Epidermal melanocyte (primary cell): ENCODE results near the gene PTPN6.

Experiments
- DNase-seq: peaks from one replicate; pipeline ENCODE4 v3.0.0; 2011; ENCODE audit warnings: low spot score; ENCODE audit not compliant: insufficient read length

PTPN6 gene

DNA sequence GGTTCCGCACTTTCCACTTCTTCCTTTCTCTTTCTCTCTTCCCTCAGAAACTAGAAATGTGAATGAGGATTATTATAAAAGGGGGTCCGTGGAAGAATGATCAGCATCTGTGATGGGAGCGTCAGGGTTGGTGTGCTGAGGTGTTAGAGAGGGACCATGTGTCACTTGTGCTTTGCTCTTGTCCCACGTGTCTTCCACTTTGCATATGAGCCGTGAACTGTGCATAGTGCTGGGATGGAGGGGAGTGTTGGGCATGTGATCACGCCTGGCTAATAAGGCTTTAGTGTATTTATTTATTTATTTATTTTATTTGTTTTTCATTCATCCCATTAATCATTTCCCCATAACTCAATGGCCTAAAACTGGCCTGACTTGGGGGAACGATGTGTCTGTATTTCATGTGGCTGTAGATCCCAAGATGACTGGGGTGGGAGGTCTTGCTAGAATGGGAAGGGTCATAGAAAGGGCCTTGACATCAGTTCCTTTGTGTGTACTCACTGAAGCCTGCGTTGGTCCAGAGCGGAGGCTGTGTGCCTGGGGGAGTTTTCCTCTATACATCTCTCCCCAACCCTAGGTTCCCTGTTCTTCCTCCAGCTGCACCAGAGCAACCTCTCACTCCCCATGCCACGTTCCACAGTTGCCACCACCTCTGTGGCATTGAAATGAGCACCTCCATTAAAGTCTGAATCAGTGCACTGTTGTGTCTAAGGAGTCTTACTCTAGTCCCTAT, 28.0 kb upstream of the PTPN6 start:
- DNase-seq = no peak

DNA sequence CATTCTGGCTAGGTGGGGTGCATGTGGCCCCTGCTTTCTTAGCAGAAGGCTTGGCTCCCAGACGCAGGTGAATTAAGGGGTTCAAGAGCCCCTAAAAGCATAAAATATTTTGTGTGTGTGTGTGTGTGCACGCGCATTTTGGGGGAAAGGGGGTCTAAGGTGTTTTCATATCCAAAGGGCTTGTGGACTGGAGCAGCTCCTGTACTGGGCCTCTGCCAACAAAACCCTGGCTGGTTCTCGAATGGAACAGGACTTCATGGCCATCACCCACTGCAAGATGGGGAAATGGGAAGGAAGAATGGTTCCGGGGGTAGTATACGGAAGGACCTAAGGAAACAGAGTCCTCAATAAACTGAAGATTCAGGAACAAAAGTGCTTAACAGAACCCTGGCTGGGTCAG, 27.3 kb upstream of the PTPN6 start:
- no peak for DNase-seq

DNA sequence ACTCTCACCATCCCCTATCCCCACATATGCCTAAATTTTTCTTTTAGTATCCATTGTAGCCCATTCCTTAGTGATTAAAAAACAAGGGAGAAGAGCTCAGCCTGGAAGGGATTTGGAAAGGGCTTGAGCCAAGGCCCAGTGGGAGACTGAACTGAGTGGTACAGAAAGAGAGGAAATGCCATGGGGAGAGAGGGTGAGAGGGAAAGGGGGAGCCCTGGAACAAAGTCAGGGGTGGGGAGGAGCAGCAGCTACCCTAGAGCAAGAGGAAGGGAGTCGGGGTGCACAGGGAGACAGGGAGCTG, 26.0 kb upstream of the PTPN6 start:
- no peak for DNase-seq

DNA sequence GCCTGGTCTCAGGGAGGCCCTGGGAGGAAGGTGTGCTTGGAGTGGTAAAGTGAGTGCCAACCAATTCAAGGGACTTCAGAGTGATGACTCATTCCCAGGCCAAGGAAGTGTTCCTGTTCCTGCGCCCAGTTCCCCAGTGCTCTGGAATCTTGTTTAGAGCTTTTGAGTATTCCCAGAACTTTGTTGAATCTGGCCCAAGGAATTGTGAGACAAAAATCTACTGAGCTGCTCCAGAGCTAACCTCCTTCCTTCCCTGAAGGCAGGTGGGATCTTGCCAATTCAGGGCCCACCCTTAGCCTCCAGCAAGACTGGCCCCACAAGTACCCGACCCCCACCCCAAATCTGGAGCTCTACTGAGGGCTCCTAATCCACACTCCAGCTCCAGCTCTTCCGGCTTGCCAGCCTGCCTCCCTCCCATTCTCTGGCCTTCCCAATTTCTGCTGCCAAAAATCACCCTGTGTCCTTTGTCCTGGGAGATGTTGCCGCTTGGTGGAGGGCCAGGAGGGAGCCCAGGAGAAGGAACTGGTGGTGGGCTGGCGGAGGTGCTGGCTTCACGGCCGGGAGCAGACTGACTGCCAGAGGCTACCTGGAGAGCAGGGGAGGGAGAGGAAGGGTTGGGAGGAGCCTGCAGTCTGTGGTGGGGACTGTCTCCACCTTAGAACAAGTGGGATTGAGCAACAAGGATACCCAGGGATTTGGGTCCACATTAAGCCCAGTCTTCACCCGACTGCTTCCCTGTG, 25.4 kb upstream of the PTPN6 start:
- DNase-seq = peak; percentile 61

DNA sequence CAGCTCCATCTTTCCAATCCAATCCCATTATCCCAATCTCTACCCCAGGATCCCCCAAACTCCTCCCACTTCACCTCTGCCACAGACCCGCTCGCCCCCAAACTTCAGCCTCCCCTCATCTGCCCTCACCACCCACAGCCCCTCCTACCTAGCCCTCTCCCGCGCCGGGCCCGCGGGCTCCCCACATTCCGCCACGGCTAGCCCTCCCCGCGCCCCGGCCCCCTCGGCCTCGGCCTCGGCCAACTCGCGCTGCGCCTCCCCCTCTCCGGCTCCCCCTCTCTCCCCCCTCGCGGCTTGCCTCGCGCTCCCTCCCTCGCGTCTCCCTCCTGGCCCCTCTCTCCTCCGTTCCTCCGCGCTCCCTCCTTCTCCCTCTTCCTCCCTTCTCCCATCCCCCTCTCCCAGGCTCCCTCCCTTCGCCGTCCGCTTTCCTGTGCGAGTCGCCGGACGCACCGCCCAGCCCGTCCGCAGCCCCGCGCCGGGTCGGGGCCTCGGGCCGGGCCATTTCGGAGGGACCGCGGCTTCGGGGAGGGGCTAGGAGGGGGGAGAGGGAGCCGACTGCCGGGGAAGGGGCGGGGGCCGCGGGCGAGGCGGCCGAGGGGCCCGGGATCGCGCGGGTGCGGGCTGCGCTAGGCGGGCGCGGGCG, 23.7 kb upstream of the PTPN6 start, which contains the start of gene ATN1:
Gene ATN1, plus strand, starts transcription at position 581 of the 643 bp plus-strand sequence. CDS start 6,043 bp downstream, outside the sequence.
- peak; percentile 82 for DNase-seq

DNA sequence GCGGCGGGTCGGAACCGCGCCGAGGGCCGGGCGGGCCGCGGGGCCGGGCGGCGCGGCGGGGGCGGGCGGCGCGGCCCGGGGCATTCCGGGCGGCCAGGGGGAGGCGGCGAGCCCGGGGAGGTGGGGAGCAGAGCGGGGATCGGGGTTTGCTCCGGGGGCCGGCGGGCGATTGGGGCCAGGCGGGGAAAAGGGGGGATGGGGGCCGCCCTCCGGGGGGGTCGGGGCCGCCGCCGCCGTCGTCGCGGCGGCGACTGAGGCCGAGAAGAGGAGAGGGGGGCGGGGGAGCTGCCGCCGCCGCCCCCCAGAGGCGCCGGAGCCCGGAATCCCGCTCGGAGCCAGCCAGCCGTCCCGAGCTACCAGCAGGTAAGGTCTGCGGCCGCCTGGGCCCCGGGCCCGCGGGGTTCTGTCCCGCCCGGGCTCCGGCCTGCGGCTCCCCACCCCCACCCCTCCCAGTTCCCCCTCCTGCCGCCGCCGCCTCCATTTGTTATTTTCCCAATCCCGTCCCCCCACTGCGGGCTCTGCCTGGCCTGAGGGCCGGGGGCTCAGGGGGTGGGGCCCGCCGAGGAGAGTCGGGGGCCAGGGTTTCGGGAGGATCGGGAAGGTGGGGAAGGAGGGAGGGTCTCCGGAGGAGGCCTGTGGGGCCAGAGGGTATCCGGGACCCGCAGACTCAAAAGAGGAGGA, 23.0 kb upstream of the PTPN6 start:
- DNase-seq = no peak

DNA sequence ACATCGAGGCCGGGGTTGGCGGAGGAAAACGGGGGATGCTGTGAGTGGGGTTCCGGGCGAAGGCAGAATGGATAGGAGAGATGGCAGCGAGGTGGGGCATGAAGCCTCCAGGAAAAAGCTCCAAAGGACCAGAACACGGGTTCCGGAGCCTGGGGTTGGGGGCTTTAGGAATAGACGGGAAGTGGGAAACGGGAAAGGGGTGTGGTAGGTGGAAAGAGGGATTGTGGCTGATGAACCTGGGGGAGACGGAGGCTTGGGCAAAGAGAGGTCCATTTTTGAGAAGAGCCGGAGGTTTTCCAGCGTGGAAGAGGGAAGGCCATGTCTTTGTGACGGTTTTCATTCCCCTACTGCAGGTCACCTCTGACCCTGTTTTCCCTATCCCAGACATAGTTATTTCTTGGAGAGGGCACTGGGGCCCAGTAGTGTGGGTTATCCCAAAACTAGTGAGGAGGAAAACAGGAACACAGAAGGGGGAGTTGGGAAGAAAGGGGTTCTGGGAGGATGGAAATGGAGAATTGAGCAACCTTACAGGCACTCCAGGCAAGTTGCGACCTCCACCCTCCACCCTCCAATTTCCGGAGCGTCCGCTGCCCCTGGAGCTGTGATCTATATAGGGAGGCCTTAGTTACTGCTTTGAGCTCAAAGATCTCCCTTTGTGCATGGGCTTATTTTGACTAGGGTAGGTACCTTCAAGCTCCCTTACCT, 22.3 kb upstream of the PTPN6 start:
- no peak for DNase-seq

DNA sequence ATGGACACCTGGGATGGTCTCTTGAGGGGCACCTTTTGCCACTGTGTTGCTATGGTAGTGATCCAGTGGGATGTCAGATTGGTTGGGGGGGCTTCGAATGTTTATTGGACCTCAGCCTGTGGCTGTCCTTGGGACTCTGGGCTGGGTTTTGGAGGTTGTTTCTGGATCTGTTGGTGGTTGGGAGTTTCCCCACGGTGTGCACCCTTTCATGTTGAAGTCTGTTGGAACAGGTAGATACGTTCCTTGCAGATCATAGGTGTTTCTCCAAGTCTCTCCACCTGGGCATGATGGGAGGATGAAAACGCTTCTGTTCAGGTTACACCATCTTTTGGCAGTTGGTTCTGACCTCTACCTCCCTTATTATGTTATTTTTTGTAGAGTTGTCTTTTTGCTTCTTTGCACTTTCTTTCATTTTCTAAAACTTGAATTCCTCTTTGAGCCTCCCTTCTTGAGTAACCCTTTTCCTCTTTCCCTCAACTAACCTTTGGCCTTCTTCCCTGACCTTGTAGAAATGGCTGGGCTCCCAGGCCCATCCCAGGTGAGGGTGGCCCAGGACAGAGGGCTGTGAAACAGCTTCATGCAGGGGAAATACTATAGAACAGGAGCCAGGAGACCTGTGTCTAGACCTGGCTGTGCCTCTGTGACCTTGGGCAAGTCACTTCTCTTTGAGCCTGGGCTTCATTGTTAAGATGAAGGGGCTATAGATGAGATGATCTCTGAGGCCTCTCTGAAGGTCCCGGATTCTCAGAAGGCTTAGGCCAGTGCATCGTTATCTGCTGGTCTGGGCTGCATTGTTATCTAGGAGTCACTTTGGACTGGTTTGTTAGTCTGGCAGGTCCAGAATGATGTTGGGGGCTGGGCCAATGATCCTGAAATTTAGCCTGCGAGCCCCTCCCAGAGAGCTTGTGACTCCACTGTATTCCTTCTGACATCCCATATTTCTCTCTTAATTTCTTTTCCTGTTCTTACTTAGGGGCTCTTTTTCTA, 21.4 kb upstream of the PTPN6 start:
- DNase-seq = no peak

DNA sequence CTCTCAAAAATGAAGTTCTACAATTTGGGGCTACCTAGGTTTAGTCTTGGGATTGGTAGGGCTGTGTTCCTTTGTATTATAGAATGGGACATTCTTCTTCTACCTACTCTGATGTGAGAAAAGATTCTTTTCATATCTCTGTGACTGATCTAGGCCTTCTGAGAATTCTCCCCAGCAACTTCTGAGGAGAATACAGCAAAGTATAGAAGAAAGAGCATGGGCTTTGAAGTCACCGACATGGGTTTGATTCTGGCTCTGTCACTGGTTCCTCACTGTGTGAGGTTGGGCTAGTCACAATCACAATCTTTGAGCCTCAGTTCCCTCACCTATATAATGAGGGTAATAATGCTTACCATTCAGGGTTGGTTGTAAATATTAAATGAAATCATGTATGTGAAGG, 18.4 kb upstream of the PTPN6 start:
- DNase-seq = no peak

DNA sequence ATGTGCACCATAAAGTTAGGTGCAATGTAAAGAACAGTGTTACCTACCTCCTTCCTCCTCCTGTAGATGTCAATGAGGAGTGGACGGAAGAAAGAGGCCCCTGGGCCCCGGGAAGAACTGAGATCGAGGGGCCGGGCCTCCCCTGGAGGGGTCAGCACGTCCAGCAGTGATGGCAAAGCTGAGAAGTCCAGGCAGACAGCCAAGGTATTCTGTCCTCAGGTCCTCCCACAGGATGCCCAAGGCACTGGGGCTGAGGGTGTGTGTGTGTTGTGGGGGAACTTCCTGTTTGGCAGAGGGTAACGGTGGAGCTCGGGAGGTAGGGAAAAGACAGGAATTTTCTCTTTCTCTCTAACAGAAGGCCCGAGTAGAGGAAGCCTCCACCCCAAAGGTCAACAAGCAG, 17.0 kb upstream of the PTPN6 start:
- DNase-seq = no peak

DNA sequence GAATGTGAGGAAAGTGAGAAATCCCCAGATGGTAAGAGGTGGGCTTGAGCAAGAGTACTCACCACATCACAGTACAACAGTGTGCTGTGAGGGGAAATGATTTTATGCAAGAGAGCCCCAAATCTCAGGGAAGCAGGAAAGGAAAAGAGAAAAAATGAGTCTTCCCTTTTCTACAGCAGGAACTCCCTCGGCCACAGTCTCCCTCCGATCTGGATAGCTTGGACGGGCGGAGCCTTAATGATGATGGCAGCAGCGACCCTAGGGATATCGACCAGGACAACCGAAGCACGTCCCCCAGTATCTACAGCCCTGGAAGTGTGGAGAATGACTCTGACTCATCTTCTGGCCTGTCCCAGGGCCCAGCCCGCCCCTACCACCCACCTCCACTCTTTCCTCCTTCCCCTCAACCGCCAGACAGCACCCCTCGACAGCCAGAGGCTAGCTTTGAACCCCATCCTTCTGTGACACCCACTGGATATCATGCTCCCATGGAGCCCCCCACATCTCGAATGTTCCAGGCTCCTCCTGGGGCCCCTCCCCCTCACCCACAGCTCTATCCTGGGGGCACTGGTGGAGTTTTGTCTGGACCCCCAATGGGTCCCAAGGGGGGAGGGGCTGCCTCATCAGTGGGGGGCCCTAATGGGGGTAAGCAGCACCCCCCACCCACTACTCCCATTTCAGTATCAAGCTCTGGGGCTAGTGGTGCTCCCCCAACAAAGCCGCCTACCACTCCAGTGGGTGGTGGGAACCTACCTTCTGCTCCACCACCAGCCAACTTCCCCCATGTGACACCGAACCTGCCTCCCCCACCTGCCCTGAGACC, 15.6 kb upstream of the PTPN6 start:
- DNase-seq = no peak

DNA sequence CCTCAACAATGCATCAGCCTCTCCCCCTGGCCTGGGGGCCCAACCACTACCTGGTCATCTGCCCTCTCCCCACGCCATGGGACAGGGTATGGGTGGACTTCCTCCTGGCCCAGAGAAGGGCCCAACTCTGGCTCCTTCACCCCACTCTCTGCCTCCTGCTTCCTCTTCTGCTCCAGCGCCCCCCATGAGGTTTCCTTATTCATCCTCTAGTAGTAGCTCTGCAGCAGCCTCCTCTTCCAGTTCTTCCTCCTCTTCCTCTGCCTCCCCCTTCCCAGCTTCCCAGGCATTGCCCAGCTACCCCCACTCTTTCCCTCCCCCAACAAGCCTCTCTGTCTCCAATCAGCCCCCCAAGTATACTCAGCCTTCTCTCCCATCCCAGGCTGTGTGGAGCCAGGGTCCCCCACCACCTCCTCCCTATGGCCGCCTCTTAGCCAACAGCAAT, 14.9 kb upstream of the PTPN6 start:
- no peak for DNase-seq

DNA sequence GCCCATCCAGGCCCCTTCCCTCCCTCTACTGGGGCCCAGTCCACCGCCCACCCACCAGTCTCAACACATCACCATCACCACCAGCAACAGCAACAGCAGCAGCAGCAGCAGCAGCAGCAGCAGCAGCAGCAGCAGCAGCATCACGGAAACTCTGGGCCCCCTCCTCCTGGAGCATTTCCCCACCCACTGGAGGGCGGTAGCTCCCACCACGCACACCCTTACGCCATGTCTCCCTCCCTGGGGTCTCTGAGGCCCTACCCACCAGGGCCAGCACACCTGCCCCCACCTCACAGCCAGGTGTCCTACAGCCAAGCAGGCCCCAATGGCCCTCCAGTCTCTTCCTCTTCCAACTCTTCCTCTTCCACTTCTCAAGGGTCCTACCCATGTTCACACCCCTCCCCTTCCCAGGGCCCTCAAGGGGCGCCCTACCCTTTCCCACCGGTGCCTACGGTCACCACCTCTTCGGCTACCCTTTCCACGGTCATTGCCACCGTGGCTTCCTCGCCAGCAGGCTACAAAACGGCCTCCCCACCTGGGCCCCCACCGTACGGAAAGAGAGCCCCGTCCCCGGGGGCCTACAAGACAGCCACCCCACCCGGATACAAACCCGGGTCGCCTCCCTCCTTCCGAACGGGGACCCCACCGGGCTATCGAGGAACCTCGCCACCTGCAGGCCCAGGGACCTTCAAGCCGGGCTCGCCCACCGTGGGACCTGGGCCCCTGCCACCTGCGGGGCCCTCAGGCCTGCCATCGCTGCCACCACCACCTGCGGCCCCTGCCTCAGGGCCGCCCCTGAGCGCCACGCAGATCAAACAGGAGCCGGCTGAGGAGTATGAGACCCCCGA, 14.3 kb upstream of the PTPN6 start:
- no peak for DNase-seq

DNA sequence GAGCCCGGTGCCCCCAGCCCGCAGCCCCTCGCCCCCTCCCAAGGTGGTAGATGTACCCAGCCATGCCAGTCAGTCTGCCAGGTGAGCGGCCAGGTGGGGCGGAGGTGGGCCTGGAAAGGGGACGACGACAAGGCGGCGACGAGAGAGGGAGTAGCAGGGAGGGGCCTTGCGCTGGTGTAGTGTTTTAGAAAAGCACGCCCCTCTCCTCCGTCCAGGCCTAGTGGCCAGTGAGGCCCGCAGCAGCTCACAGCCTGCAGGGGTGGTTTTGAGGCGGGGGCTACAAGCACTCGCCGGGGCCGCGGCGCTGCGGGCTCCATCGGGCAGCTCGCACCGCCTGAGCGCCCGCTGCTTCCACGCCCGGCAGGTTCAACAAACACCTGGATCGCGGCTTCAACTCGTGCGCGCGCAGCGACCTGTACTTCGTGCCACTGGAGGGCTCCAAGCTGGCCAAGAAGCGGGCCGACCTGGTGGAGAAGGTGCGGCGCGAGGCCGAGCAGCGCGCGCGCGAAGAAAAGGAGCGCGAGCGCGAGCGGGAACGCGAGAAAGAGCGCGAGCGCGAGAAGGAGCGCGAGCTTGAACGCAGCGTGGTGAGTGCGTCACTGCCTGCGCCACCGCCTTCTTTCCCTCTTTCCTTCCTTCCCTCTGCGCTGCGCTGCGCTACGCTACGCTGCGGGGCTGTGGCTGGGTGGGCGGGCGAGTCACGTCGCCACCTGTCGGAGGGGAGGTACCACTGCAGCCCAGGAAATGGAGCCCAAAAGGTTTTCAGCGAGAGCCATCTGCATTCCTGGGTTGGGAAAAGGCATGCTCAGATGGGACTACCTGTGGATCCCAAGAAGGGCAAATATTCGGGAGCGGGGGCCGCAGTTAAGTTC, 13.4 kb upstream of the PTPN6 start:
- DNase-seq = peak; percentile 82

DNA sequence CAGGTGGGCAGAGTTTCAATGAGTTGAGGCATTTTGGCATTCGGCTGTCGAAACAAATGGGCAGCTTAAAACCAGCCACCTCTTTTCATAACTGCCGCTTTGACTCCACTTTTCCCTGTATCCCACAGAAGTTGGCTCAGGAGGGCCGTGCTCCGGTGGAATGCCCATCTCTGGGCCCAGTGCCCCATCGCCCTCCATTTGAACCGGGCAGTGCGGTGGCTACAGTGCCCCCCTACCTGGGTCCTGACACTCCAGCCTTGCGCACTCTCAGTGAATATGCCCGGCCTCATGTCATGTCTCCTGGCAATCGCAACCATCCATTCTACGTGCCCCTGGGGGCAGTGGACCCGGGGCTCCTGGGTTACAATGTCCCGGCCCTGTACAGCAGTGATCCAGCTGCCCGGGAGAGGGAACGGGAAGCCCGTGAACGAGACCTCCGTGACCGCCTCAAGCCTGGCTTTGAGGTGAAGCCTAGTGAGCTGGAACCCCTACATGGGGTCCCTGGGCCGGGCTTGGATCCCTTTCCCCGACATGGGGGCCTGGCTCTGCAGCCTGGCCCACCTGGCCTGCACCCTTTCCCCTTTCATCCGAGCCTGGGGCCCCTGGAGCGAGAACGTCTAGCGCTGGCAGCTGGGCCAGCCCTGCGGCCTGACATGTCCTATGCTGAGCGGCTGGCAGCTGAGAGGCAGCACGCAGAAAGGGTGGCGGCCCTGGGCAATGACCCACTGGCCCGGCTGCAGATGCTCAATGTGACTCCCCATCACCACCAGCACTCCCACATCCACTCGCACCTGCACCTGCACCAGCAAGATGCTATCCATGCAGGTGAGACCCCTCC, 12.6 kb upstream of the PTPN6 start:
- no peak for DNase-seq

DNA sequence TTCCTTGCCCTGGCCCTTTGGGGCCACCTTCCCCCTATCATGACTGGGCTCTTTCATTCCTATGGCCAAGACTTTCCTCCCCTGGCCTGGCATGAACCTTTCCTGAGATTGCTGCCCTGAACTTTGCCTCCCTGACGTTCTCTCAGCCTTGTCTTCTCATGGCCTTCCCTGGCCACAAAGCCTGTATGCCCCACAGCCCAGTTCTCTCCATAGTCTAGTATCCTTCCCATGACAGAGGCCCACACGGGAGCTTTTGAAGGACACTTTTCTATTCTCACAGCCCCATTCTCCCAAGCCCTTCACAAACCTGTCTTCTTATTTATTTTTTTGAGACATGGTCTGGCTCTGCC, 12.0 kb upstream of the PTPN6 start:
- DNase-seq = no peak

DNA sequence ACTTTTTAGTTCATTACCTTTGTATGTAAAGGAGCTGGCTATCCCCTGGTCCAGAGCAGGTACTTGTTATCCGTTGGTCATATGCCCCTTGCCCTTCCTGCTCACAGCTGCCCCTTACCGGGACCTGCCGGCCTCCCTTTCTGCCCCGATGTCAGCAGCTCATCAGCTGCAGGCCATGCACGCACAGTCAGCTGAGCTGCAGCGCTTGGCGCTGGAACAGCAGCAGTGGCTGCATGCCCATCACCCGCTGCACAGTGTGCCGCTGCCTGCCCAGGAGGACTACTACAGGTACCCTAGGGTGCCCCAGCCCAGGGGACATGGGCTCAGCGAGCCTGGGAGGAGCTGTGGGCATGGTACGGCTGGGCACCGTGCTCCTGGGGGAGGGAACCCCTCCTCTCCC, 9.9 kb upstream of the PTPN6 start:
- no peak for DNase-seq
